ENCODE data around the gene FADS6.

FADS6 gene

DNA sequence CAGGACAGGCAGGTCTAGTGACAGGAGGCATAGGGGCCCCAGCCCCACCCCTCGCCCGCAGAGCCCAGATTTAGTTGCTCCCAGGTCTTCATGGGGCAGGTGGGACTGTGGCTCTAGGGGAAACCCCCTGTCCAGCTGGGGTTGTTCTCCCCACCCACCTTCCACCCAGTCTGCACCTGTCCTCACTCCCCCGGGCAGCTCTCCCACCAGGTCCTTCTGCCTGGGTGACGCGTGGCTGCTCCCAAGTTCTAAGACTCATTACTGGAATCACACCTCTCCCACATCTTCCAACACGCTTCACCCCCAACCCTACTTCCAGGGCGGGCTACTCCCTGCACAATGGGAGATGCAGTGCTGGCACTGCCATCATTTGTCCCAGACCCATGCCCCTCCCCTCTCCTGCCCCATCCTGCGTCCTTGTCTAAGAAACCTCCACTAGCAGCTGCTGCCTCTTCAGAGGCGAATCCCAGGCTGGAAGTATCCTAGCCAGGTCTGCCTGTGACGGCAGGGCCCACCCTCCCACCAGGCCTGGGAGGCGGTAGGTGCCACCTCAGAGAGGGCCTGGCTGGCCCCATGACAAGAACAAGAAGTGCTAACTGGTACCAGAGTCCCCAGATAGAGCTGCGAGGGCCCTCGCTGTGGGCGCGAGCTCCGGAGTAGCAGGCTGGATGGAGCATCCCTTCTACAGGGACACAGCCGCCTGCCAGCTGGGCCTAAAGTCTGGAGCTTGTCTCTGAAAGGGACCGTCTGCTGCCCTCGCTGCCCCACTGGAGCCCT is 56.6 kb downstream of the FADS6 start:
- H3K4me2 ChIP-seq (ENCODE audit: low read depth, low read length, poor library complexity, severe bottlenecking), result no peak overlapping the region

GRCh38 chr17:74836191-74836590 is 57.2 kb downstream of the FADS6 start:
- Histone ChIP-seq H2AFZ (ENCODE audit: low read length) (no peak overlapping the region), H3K79me2 (ENCODE audit: insufficient read depth, low read length) (no peaks in the 10 kb centered on the region), H3K9me3 (ENCODE audit: insufficient read depth, low read depth, low read length) (no peaks in the 10 kb centered on the region), H3K36me3 (ENCODE audit: insufficient read depth, low read length) (peaks cover 12% of the 10 kb centered on the region; the same call in 1 of the 2 replicates), H3F3A (ENCODE audit: low read depth) (no peaks in the 10 kb centered on the region), H3K27me3 (ENCODE audit: insufficient read depth, low read length, poor library complexity, severe bottlenecking) (no peaks in the 10 kb centered on the region), H3K4me3 (ENCODE audit: low read length, poor library complexity, severe bottlenecking) (no peak overlapping the region), H3K9me2 (replicated peaks; ENCODE audit: low read depth, low read length) (no peaks in the 10 kb centered on the region), H3K9ac (ENCODE audit: low read depth, low read length, poor library complexity, severe bottlenecking) (no peak overlapping the region), H3K4me2 (ENCODE audit: low read depth, low read length, poor library complexity, severe bottlenecking) (no peak overlapping the region), H3K4me1 (ENCODE audit: insufficient read depth, low read length, poor library complexity, severe bottlenecking) (peaks cover 14% of the 10 kb centered on the region), H4K20me1 (ENCODE audit: insufficient read depth, low read length, poor library complexity, severe bottlenecking) (no peaks in the 10 kb centered on the region)
- TF ChIP-seq EZH2phosphoT487 (IDR thresholded peaks at IDR 0.05; ENCODE audit: borderline replicate concordance) (no peak), CTCF (conservative IDR thresholded peaks at IDR 0.05; ENCODE audit: low read length) (no peak)

More for the DNA sequence above, 56.6 kb downstream of the FADS6 start:
- Histone ChIP-seq H3K4me1 (ENCODE audit: insufficient read depth, low read length, poor library complexity, severe bottlenecking) (peaks cover 14% of the 10 kb centered on the region), H3K4me3 (ENCODE audit: low read length, poor library complexity, severe bottlenecking) (no peak overlapping the region), H3K9me2 (replicated peaks; ENCODE audit: low read depth, low read length) (no peaks in the 10 kb centered on the region), H3K9me3 (ENCODE audit: insufficient read depth, low read depth, low read length) (no peaks in the 10 kb centered on the region), H3K36me3 (ENCODE audit: insufficient read depth, low read length) (peaks cover 12% of the 10 kb centered on the region; the same call in 1 of the 2 replicates), H2AFZ (ENCODE audit: low read length) (no peak overlapping the region), H3F3A (ENCODE audit: low read depth) (no peaks in the 10 kb centered on the region), H4K20me1 (ENCODE audit: insufficient read depth, low read length, poor library complexity, severe bottlenecking) (no peaks in the 10 kb centered on the region), H3K79me2 (ENCODE audit: insufficient read depth, low read length) (no peaks in the 10 kb centered on the region), H3K9ac (ENCODE audit: low read depth, low read length, poor library complexity, severe bottlenecking) (no peak overlapping the region), H3K27me3 (ENCODE audit: insufficient read depth, low read length, poor library complexity, severe bottlenecking) (no peaks in the 10 kb centered on the region)
- no peak for TF ChIP-seq EZH2phosphoT487 (IDR thresholded peaks at IDR 0.05; ENCODE audit: borderline replicate concordance)
- TF ChIP-seq CTCF (conservative IDR thresholded peaks at IDR 0.05; ENCODE audit: low read length), result no peak

DNA sequence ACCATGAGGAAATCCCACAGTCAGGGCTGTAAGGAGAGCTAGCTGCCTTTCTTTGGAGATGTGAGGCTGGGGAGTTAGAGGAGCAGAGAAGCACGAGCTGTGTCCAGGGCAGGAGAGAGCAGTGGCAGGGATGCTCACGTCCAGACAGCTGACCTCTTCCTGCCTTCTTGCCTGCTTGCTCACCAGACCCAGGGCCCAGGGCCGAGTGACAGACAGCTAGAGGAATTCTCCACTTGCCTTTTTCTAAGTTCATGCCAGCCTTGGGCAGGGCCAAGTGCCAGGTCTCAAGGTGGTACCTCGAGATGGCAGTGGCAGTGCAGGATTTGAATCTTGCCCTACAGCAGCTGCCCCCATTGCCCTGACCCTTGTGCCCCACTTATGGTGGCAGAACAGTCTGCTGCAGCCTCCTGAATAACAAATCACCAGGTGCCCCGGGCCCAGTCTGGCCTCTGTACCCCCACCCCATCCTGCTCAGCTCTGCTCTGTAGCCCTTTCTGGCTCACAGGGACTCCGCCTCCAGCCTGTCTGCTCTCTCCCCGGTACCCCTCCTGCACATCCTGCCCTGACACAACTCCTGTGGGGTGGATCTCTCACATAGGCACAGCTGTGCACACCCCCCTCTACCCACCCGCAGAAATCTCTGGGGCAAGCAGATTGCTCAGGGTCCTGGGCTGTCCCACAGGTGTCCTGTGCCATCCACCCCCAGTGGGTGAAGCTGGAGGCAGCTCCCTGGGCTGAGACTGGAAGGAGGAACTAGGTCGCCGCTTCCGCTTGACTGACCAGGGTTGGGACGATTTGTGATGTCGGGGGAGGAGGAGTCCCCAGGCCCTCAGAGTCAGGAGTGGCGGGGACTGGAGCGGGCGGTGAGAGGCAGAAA is 59.7 kb downstream of the FADS6 start:
- H4K20me1 ChIP-seq (ENCODE audit: insufficient read depth, low read length, poor library complexity, severe bottlenecking), result no peaks in the 10 kb centered on the region
- H3K36me3 ChIP-seq (ENCODE audit: insufficient read depth, low read length), result peaks cover 8% of the 10 kb centered on the region; the same call in 1 of the 2 replicates
- H3K4me3 ChIP-seq (ENCODE audit: low read length, poor library complexity, severe bottlenecking), result no peak overlapping the region
- H3K27me3 ChIP-seq (ENCODE audit: insufficient read depth, low read length, poor library complexity, severe bottlenecking), result no peaks in the 10 kb centered on the region
- no peak overlapping the region for H3K4me2 ChIP-seq (ENCODE audit: low read depth, low read length, poor library complexity, severe bottlenecking)
- H3K9me2 ChIP-seq (replicated peaks; ENCODE audit: low read depth, low read length), result no peaks in the 10 kb centered on the region
- no peaks in the 10 kb centered on the region for H3K4me1 ChIP-seq (ENCODE audit: insufficient read depth, low read length, poor library complexity, severe bottlenecking)
- H3K9me3 ChIP-seq (ENCODE audit: insufficient read depth, low read depth, low read length), result no peaks in the 10 kb centered on the region
- TF ChIP-seq EZH2phosphoT487 (IDR thresholded peaks at IDR 0.05; ENCODE audit: borderline replicate concordance) (no peak), CTCF (conservative IDR thresholded peaks at IDR 0.05; ENCODE audit: low read length) (no peak)
- no peaks in the 10 kb centered on the region for H3F3A ChIP-seq (ENCODE audit: low read depth)
- no peaks in the 10 kb centered on the region for H3K79me2 ChIP-seq (ENCODE audit: insufficient read depth, low read length)
- no peak overlapping the region for H2AFZ ChIP-seq (ENCODE audit: low read length)
- H3K9ac ChIP-seq (ENCODE audit: low read depth, low read length, poor library complexity, severe bottlenecking), result no peak overlapping the region

Data from Loucy (cell line).